ENCODE measurements around the gene SSTR5. TPM values are rescaled to one million over a fixed set of nuclear protein-coding genes. Genes with fewer than 3 reads are reported as not detected.

Gene SSTR5
- total and polyA plus RNA-seq, 11 donors = 0.22 to 20.1 (median 3.6) TPM

DNA sequence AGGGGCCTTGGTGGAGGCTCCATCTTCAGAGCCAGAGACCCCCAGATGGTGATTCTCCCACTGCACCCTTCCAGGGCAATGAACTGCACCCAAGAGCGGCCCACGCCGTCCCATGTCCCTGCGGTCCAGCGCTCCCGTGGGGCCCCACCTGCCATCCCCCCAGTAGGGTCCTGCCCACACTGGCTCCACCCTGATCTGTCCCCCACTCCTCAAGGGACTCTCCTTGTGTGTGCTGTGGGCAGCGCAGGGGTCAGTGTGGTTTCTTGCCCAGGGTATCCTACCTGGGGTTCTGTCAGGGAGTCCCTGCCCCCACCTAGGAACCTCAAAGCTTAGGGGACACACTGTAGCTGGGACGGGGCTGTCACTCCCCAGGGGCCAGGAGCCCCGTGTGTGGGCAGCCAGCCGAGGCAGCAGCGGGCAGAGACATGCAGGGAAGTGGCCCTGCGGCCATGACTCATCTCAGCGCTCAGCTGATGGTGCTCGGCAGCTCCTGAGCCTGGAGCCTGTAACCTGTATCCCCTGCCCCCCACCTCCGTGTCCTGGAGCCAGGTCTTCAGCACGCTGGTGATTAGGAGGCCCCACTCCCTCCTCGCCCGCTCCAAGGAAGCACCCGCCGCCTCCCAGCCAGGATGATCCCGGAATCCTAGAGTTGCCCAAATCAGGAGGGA is 35.7 kb upstream of the SSTR5 start:
- intact Hi-C loops (cut with DNase I) = no loop called here

GRCh38 chr16:1037394-1038257 is 34.9 kb upstream of the SSTR5 start:
- WGBS, 4 donors = 60 to 69% (median 63%) methylated on average over 27 to 31 of the region's 31 CpGs
- no peaks in the 10 kb centered on the region for H3K4me1 ChIP-seq
- H3K36me3 ChIP-seq = no peaks in the 10 kb centered on the region
- TF ChIP-seq CTCF (IDR thresholded peaks at IDR 0.05) (no peak), POLR2A (IDR thresholded peaks at IDR 0.05) (no peak)
- intact Hi-C loops (cut with DNase I) = no loop called here
- no peak for DNase-seq
- H3K27me3 ChIP-seq = peaks cover 0 to 47% (median 18%) of the 10 kb centered on the region in 9 donors
- H3K27ac ChIP-seq = no peak overlapping the region
- H3K9me3 ChIP-seq = peaks cover 0 to 9% (median 3%) of the 10 kb centered on the region in 12 donors
- no peak overlapping the region for H3K4me3 ChIP-seq
- ATAC-seq = no peak

More for the DNA sequence above, 35.7 kb upstream of the SSTR5 start:
- Histone ChIP-seq H3K4me1 (no peaks in the 10 kb centered on the region), H3K27ac (no peak overlapping the region), H3K4me3 (no peak overlapping the region), H3K36me3 (no peaks in the 10 kb centered on the region), H3K27me3 (peaks cover 0 to 50% (median 18%) of the 10 kb centered on the region in 9 donors), H3K9me3 (peaks cover 0 to 6% (median under 1%) of the 10 kb centered on the region in 12 donors)
- no peak for ATAC-seq
- DNase-seq = no peak
- 46 to 71% (median 52%) methylated on average over 15 to 21 of the region's 21 CpGs for WGBS, 4 donors
- no peak for TF ChIP-seq CTCF (IDR thresholded peaks at IDR 0.05)
- no peak for TF ChIP-seq POLR2A (IDR thresholded peaks at IDR 0.05)

GRCh38 chr16:1038932-1039331 is 33.6 kb upstream of the SSTR5 start:
- Histone ChIP-seq H3K9me3 (peaks cover 0 to 9% (median 3%) of the 10 kb centered on the region in 12 donors), H3K4me1 (peaks cover 0 to 4% (median 0%) of the 10 kb centered on the region in 12 donors), H3K4me3 (no peak overlapping the region), H3K27ac (no peak overlapping the region), H3K27me3 (peaks cover 0 to 52% (median 21%) of the 10 kb centered on the region in 9 donors), H3K36me3 (no peaks in the 10 kb centered on the region)
- DNase-seq (no peak), ATAC-seq (no peak)
- WGBS, 4 donors = 80 to 85% (median 84%) methylated on average over 12 of the region's 12 CpGs
- no peak for TF ChIP-seq CTCF (IDR thresholded peaks at IDR 0.05)
- TF ChIP-seq POLR2A (IDR thresholded peaks at IDR 0.05) = no peak
- intact Hi-C loops (cut with DNase I) = no loop called here

DNA sequence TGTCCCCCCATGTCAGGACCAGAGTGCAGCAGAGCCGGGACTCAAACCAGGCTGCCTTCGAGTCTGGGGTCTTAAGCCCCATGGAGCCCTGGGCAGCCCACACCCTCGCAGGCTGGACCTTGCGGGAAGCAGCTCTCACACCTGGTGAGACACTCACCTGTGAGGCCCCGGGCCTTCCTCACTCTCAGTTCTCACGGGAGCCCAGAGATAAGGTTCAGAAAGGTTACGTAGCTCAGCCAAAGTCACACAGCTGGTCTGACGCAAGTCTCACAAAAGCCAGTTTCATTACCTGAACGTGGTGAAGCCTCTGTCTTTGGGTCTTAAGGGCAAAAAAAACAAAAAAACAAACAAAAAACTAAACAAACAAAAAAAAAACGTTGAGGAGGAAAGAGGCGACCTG is 32.8 kb upstream of the SSTR5 start:
- peaks cover 0 to 9% (median 3%) of the 10 kb centered on the region in 12 donors for H3K9me3 ChIP-seq
- 73 to 79% (median 76%) methylated on average over 8 to 11 of the region's 11 CpGs for WGBS, 4 donors
- intact Hi-C loops (cut with DNase I) = no loop called here
- H3K4me1 ChIP-seq = peaks cover 0 to 12% (median 0%) of the 10 kb centered on the region in 12 donors
- ATAC-seq (no peak), DNase-seq (no peak)
- no peak for TF ChIP-seq CTCF (IDR thresholded peaks at IDR 0.05)
- no peak for TF ChIP-seq POLR2A (IDR thresholded peaks at IDR 0.05)
- no peaks in the 10 kb centered on the region for H3K36me3 ChIP-seq
- H3K27me3 ChIP-seq = peaks cover 0 to 60% (median 30%) of the 10 kb centered on the region in 9 donors
- no peak overlapping the region for H3K4me3 ChIP-seq
- no peak overlapping the region for H3K27ac ChIP-seq

Data from heart left ventricle (tissue), 16 donors.